Stimulated activated CD4-positive, alpha-beta T cell treated with anti-CD3 and anti-CD28 coated beads, Interleukin-2, amount 100 ng/mL, for 24 hours (primary cell): ENCODE data around the gene NPNT.
"Not testable (repeated sequence)": the region's sequence is repeated elsewhere in the genome, so short reads cannot be mapped to it uniquely, and the experiment has no call there.

Experiments used
- DNase-seq, 2 donors: peaks; one replicate each; pipeline ENCODE4 v3.0.0-alpha.2; 2020

NPNT gene, protein sequence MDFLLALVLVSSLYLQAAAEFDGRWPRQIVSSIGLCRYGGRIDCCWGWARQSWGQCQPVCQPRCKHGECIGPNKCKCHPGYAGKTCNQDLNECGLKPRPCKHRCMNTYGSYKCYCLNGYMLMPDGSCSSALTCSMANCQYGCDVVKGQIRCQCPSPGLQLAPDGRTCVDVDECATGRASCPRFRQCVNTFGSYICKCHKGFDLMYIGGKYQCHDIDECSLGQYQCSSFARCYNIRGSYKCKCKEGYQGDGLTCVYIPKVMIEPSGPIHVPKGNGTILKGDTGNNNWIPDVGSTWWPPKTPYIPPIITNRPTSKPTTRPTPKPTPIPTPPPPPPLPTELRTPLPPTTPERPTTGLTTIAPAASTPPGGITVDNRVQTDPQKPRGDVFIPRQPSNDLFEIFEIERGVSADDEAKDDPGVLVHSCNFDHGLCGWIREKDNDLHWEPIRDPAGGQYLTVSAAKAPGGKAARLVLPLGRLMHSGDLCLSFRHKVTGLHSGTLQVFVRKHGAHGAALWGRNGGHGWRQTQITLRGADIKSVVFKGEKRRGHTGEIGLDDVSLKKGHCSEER

DNA sequence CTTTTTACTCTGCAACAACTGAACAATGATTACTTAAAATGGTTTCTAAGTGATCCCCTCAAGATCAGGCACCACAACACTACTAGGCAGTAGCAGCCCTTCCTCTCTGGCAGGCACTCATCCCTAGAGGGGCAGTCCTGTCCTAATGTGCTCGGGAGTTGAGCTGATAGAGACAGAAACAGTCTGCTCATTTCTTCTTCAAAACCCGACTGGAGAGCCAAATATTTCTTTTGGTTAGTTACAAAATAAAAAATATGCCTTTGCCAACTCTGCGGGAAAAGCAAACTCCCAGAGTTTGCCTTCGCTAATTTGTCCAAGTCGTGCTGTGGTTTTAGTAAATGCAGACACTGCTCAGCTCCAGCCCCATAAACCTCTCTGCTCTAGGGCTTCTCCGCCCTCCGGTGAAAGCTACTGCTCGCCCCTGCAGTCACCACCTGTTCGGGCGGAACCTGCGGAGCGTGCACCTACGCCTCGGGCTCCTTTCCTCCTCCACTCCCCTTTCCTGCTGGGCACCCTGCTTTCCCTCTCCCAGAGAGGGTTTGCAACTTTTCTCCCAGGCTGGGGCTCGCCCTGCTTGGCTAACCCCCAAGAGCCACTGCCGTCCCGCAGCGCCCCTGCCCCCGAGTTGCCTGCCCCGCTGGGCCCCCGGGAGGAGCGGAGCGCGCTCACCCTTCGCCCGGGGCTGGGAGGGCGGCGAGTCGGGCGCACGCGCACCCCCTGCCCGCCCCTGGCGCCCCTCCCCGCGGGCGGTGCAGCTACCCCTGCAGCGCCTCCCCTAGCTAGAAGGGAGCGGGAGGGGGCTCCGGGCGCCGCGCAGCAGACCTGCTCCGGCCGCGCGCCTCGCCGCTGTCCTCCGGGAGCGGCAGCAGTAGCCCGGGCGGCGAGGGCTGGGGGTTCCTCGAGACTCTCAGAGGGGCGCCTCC, at the start of gene NPNT:
NPNT (plus strand) TSS at position 812 of the 923 bp plus-strand sequence. CDS start 182 bp downstream, outside the sequence.
- DNase-seq, result no peak

DNA sequence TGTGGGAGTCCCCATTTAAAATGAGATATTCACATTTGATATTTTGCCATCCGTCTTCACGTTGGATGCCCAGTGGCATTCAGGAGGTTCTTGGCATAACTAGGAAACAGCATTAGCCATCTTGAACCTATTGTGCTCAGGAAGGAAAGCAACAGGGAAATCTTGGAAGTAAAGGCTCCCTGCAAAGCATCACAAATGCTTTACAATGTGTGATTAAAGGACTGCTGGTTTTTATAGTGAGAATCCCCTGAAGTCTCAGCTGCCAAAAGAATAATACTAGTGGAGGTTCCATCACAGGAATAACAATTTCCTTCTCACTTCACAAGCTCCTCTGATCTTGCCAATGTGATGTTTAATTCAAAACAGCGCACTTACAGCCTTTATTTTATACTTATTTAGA, 49.7 kb upstream of the NPNT start:
- DNase-seq, result no peak

- DNase-seq, result not testable (repeated sequence)
Observed at GRCh38 chr4:105848359-105848758, 46.9 kb upstream of the NPNT start.

GRCh38 chr4:105851196-105851595, 44.1 kb upstream of the NPNT start:
- DNase-seq, result no peak

DNA sequence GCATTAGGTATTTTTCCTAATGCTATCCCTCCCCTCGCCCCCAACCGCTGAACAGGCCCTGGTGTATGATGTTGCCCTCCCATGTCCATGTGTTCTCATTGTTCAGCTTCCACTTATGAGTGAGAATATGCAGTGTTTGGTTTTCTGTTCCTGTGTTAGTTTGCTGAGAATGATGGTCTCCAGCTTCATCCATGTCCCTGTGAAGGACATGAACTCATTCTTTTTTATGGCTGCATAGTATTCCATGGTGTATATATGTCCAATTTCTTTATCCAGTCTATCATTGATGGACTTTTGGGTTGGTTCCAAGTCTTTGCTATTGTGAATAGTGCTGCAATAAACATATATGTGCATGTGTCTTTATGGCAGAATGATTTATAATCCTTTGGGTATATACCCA, 43.0 kb upstream of the NPNT start:
- not testable (repeated sequence) for DNase-seq

DNA sequence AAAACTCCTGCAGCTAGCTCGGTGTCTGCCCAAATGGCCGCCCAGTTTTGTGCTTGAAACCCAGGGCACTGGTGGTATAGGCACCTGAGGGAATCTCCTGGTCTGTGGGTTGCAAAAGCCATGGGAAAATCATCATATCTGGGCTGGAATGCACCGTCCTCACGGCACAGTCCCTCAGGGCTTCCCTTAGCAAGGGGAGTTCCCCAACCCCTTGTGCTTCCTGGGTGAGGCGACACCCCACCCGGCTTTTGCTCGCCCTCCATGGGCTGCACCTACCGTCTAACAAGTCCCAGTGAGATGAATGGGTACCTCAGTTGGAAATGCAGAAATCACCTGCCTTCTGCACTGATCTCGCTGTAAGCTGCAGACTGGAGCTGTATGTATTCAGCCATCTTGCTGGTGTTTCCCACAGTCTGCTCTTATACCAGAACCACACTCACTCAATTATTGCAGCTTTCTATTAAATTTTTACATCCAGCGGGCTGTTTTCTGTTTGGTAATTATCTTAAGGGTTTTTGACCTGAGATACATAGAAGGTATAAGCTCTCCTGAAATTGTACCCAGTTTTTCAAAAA, 36.7 kb upstream of the NPNT start:
- no peak for DNase-seq

DNA sequence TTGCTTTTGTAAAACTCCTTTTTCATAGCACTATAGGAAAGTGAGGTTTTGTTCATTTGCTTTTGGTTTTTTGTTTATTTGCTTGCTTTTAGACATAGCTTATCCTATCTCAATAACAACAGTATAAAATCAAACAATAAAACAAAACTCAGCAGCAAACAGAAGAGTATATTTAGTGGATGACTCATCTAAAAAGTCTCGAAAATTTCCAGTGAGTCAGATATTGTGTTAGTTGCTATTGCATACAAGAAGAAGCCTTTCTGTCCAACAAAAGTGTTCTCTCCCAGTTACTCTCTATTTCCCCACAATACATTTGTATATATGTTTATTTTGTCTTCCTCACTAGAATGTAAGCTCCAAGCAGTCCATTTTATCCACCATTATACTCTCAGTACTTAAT, 36.0 kb upstream of the NPNT start:
- no peak for DNase-seq

DNA sequence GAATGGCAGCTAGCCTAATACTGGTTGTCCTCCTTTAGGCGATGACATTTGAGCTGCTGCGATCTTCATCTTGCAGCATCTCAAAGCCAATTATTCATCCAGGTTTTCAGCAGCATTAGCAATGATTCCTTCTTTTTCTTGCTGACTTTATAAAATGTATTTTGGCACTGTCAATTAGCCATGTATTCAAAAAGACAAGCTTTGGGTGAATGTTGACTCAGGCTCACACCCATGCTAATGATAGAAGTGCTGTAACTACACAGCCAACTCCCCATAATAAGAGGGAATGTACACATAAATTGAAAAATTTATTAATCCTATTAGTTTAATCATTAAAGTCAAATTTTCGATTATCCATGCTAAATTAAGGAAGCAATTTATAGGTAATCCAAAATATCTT, 24.3 kb upstream of the NPNT start:
- no peak for DNase-seq

DNA sequence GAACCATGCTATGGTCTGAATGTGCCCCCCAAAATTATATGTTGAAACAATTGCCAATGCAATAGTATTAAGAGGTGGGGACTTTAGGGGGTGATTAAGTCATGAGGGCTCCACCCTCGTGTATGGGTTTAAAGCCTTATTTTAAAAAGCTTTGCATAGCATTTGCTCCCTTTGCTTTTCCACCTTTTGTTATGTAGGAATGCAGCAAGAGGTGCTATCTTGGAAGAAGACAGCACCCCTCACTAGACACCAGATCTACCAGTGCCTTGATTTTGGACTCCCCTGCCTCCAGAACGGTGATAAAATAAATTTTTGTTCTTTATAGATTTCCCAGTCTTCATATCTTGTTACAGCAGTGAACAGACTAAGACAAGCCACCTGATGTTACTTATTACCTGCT, 23.3 kb upstream of the NPNT start:
- no peak for DNase-seq

- no peak for DNase-seq
Observed at GRCh38 chr4:105875233-105875632, 20.0 kb upstream of the NPNT start.

GRCh38 chr4:105878668-105879067, 16.6 kb upstream of the NPNT start:
- DNase-seq, result no peak

DNA sequence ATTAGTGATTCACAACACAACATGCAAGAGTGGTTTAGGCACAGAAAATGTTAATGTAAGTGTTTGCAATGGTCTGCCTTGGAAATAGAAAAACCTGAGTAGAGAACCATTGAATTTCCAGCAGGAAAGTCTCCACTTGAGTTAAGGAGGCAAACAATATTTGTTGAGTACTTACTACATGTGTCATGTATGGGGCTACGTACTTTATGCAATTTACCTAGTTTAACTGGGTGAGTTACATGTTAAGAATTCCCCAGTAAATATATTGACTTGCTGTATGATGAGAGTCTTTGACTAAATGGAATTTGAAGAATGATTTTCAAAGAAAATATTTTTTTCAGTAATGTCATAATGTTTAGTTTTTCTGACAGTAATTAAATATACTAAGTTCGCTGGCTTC, 7.8 kb upstream of the NPNT start:
- DNase-seq, result no peak

DNA sequence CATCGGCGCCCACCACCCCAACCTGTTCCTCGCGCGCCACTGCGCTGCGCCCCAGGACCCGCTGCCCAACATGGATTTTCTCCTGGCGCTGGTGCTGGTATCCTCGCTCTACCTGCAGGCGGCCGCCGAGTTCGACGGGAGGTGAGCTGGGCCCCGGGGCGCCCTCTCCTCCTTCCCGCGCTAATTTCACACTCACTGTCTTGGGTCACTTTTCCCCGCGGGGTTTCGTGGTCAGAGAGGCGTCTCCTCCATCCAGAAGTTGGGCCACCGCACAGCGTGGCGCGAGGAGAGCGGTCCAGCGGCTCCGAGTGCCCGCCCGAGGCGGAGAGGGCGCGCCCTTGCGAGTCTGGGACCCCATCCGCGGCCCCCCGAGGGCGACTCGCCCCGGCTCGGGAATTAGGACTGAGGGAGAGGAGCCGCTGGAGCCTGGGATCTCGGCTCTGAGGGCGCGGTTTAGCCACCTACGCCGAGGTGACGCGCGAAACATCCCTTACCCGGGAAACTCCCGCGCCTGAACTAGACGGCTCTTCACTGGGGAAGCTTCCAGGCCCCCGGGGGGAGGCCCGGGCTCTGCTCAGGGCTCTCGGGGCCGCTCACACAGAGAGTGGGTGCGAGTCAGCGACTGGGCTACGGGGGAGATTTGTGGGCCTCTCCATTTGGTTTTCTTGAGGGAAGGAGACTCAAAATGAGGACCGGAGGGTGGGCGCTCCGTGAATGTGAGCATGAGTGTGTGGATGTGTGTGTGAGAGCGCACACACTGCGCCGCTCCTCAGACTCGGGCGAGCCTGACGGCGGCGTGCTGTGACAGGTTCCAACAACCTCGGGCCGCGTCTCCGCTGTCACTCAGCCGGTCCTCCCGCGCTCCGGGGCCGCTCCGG, 551 bp downstream of the NPNT start:
- peak in 1 of 2 donors; percentile 26 for DNase-seq

GRCh38 chr4:105896461-105896942, 1.2 kb downstream of the NPNT start:
- no peak for DNase-seq

- DNase-seq, result no peak
Observed at GRCh38 chr4:105896984-105897775, 1.9 kb downstream of the NPNT start.

DNA sequence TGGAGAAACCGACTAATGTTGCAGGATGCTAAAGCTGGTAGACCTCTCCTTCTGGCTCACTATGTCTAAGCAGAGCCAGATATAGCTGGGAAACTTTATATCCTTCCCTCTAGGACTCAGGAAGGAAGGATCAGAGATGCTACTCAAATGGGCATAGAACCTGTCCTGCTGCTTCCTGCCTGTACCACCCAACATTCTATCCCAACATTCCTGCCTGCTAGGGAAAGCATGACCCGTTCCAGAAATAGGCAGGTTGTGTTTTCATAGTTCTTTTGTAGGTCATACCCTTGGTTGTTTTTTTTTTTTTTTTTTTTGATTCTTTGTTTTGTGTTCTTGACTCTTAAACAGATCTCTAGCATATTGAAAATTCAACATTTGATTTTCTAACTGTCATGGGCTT, 5.3 kb downstream of the NPNT start:
- DNase-seq, result no peak

DNA sequence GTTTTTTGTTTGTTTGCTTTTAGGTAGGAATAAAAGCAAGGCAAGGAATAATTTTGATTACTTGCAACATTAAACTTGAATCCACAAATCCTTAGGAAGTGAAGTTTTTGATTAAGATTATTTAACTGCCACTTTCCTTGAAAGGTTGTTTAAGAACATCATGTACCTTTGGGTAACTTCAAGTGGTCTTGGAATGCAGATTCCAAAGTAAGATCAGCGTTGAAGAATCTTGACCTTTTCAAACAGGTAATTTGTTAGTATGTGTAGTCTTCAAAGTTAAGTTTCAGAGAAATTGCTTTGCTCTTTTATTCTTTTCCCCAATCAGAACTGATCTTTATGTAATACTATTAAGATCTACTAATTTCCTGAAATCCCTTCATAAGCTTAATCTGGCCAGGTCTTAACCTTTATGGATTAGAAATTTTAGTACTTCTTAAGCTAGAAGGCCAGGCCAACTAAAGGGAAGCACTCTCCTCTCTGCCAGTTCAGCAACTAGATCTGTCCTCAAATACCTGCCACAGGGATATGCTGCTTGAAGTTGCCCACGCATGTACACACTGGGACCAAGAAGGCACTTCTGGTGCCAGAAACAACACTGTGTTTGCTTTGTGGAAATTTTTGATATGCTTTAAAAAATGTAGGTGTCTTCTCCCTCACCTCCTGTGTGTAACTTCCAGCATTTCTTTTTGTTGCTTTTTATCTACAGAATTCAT, 7.4 kb downstream of the NPNT start:
- no peak for DNase-seq

GRCh38 chr4:105909787-105910281, 14.6 kb downstream of the NPNT start:
- DNase-seq, result no peak

DNA sequence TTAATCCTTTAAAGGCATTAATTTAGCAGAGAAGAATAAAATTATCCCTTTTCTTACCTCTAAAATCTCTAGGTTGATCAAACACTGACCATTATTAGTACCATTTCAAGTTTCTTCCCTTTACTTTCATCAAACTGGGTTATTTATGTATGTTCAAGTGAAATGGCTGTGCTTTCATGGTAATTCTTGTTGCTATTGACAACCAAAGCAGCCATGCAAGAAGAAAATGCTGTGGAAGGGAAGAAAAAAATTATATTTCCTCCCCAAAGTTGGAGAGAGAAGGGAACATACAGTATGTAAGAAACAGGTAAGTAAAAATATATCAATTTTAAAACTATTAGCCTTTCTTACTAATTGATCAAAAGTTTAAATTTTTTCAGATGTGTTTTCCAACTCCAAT, 16.2 kb downstream of the NPNT start:
- no peak for DNase-seq

DNA sequence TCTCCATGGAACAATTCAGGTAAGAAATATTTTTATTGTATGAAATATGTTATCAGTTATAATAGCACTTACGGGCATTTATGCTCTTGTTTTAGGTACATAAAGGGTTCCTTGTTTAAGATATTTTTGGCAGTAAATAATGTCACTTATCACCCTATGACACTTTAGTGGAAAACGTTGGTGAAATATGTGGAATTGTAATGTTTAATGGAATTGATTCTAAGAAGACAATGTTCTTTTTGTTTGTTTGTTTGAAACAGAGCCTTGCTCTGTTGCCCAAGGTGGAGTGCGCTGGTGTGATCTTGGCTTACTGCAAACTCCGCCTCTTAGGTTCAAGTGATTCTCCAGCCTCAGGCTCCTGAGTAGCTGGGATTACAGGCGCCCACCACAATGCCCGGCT, 17.4 kb downstream of the NPNT start:
- no peak for DNase-seq
